ELF-1 (cell line): ENCODE results near the gene TANC1.

Source experiments
- DNase-seq: peaks from one replicate; pipeline ENCODE4 v3.0.0-alpha.2; 2016; ENCODE audit warnings: low read depth, low spot score

Gene TANC1

GRCh38 chr2:159157361-159158209 is 189.1 kb downstream of the TANC1 start:
- no peak for DNase-seq

DNA sequence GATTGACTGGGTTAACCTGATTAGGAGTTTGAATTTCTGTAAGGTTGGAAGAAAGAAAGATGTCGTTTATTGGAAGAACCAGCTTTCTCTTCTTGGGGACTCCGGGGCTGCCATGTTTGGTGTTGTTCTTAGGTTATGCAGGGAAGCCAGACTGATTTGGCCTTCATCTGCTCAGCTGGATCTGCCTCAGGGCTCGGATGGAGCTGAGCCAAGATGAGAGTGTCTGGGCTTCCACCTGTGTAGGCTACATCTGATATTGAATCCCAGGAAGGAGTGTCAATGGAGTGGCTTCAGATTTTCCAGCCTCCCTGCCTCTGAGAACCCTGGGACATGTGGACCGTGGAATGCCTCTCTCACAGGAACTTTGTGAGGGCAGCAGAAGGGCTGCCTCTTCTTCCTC is 192.0 kb downstream of the TANC1 start:
- DNase-seq: no peak

GRCh38 chr2:159160954-159161353 is 192.5 kb downstream of the TANC1 start:
- DNase-seq: no peak

DNA sequence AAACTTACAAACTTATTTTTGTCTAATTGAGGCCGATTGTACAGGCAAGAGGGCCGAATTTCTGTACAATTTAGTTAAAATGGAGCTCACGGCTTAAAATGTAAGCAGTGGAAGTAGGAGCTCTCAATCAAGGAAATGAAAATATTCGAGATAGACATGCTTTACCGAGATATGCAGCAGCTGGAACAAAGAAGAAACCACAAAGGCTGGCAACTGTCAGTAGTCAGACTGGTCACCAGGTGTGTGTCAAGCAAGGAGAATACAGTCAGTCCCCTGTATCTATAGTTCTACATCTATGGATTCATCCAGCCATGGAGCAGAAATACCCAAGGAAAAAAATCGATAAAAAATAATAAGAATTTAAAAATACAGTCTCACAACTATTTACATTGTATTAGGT is 195.5 kb downstream of the TANC1 start:
- no peak for DNase-seq

- DNase-seq: no peak
Observed at GRCh38 chr2:159164457-159164911, 196.0 kb downstream of the TANC1 start.

DNA sequence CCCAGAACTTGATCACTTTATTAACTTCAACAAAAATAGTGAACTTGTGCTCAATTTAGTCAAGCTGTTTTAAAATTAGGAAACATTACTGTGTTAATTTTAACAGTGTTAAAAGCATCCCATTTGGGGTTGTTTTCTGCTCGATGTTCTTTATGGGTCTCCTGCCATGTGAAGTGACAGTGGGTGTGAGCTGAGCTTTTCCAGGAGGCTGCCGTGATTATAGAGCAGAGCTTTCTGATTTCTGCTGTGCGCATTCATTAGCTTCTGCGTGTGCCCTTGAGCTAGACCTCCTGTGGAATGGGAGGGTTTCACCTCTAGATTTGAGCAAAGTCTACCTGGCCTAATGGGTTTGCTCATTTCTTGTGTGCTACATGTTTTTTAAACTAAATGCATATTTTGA is 196.6 kb downstream of the TANC1 start:
- no peak for DNase-seq

DNA sequence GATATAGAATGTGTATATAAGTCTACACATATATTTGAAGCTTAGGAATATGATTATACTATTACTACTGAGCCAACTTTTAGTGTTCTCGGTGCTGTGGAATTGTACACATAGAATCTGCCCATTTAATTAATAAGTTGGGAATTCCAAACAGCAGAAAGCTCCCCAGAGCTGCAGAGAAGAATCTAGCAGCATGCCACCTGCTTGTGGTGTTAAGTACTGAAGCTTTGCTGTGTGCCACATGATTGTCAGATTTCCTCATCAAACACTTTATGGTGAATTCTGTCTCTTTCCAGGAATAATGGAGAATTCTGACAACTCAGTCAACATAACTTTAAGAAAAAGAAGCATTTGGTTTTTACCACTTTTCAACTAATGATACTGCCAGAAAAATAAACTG is 200.3 kb downstream of the TANC1 start:
- no peak for DNase-seq

GRCh38 chr2:159169187-159169586 is 200.7 kb downstream of the TANC1 start:
- DNase-seq: no peak

- no peak for DNase-seq
Observed at GRCh38 chr2:159172403-159172802, 204.0 kb downstream of the TANC1 start.

DNA sequence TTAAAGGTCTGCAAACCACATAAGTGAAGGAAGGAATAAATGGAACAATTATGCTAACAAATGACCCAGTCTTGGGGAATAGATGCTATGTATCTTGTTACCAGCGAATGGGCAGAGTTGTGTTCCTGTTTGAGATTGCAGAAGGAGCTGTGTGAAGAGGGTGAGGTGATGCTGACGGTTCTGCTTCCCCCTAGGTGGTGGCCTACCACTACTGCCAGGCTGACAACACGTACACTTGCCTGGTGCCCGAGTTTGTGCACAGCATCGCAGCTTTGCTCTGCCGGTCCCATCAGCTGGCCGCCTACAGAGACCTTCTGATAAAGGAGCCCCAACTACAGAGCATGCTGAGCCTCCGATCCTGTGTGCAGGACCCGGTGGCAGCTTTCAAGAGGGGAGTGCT is 206.3 kb downstream of the TANC1 start:
- DNase-seq: no peak

DNA sequence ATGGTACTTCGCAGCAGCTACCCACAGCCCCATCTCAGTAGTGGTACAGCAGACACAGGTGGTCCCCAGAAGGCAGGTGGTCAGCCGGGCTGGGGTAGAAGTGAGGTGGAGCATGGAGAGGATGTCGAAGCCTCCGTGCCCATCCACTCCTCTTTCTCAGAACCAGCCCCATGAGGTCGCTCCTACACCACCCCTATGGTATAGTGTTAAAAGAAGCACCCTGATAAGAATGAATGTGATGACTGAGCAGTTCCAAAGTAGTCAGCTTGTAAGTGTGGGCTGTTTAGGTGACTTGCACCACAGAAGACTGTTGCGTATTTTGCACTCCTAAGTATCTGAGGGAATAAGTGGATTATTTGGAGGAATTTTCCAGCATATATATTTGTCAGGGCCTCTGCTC is 206.7 kb downstream of the TANC1 start:
- DNase-seq: no peak

DNA sequence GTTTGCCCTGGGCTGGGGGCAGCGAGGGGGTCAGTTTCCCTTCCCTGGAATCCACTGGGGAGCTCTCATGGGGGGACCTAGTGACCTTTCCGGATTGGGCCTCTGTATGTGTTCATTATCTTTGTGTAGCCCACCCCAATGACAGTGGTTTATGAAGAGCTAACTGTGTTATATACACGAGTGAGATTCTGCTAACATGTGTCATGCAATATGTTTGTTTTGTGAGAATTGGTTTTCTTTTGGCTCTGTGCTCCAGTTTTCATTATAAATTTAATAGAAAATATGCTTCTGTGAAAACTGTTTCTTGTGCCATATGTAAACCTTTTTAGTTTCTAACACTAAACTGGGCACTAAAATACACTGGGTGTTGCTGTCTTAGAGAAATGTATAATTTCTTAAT is 207.5 kb downstream of the TANC1 start:
- DNase-seq: no peak

DNA sequence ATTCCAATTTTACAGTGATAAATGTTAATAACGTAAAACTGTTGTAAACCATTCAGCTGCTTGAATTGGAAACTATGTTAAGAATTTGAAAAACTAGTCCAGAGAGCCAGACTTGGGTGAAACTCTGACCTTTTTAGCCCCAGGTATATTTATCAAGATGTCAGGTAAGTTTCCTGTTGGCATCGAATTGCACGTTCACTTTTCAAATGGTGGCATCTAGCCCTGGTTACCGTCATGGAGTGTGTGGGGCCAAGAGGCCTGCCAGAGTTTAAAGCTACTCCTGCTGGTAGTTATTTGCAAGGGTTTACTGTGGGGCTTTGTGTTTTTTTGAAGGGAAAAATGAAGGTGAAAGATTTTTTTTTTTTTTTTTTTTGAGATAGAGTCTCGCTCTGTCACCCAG is 208.1 kb downstream of the TANC1 start:
- peak; percentile 10 for DNase-seq

DNA sequence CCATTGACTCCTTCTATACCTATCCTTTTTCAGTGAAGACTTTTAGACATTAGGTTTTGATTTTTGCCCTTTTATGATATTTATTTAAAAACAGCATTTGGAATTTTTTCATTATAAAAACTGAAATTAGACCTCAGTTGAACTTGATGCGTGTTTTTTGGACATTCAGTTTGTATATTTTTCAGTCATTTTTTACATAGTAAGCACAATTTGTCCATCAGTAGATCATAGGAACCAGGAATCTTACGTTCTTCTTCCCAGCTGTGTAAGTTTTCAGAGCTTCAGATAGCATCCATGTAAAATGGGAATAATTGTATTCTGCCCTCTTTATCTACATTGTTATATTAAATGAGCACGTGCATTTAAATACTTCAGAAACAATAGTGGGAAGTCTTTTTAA is 208.9 kb downstream of the TANC1 start:
- DNase-seq: no peak

DNA sequence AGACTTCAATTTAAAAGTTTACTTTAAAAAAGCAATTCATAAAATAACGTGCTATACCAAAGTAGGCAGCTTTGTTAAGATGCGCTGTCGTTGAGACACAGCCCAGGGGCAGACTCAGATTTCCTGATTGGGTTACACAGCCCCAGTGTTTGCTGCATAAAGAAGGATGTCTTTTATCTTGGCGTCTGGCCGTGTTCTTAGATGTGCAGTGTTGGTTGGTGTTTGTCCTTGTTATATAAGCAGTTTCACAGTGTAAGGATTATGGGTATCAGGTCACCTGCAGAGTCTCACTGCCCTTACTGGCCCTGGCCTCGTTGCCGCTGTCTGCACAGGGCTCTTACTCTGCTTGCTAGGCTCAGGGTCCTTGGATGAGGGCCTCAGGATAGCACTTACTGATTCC is 209.5 kb downstream of the TANC1 start:
- no peak for DNase-seq

GRCh38 chr2:159179096-159179495 is 210.7 kb downstream of the TANC1 start:
- DNase-seq: no peak

- no peak for DNase-seq
Observed at GRCh38 chr2:159179696-159180095, 211.3 kb downstream of the TANC1 start.

DNA sequence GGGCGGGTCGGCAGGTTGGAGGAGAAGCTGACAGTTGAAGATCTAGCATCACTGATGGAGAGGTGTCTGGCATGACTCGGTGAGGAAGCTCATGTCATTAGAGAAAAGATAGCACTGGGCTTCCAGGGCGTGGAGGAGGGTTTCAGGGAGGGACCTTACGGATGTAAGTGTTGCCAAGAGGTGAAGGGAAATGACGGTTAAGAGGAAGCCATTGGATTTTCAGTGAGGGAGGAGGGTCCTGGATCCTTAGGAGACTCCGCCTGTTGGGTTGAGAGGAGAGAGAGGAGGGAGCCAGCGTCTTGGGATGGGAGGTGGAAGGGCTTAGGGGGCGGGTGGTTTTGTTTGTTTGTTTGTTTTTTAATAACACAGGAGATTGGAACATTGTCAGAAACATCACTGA is 214.9 kb downstream of the TANC1 start:
- DNase-seq: no peak

DNA sequence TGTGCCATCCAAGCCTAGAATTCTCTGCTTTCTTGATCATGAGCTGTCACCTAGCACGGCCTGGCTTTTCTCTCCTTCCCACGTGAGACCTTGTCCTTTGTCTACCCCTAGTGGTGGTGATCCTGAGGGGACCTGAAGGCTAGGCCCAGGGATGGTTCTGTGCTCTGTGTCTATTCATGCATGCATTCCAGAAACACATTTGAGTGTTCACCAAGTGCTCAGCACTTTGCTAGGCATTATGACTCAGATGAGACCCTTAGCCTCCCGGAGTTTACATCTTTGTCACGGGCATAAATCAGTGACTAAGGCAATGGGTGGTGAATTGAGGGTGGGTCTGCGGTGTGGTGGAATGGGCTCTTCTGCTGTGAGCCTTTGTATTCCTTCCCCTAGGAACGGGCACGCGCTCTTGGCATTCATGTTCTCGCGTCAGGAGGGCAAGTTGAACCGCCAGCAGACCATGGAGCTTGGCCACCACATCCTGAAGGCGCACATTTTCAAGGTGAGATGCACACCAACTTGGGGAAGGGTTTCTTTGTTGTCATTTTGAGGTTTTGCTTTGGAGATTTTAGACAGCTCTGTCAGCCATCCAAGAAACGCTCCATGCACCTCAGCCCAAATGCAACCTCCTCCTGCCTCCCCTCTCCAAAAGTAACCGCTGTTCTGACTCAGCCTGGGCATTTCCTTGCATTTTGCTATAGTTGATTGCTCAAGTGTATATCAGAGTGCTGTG is 217.1 kb downstream of the TANC1 start:
- peak; percentile 38 for DNase-seq

GRCh38 chr2:159186462-159186861 is 218.0 kb downstream of the TANC1 start:
- DNase-seq: no peak

DNA sequence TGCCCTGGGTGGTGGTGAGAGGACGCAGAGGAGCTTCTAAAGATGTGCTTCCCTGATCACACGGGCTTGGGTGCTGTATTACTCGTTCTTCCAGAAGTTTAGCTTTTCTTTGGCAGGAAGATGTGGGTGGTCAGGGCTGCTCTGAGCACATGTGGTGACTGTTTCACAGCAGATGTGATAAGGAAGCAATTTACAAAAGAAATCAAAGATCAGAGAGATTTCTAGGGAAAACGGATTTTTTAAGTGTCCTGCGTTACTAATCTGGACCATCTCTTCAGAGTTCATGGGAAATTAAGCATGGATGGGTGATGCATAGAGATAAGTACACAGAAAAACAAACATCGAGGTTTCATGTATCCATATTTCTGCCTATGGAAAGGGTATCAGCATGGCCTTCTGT is 218.7 kb downstream of the TANC1 start:
- DNase-seq: no peak

DNA sequence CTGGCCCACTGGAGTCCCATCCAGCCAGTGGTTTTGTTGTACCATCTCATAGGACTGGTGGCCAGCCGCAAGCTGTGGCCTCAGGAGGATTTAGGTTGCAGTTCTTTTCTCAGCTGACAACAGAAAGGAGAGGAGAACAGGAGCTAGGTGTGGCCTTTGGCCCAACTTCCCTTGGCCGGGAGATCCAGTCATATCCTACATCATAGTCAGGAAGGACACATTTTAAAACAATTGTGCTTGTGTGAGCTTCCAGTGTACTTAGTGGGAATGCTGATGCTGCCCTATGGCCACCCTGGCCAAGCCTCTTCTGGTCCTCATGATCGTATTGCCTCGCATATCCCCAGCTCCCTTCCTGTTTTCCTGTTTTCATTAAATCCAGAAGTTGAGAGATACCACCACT is 220.0 kb downstream of the TANC1 start:
- no peak for DNase-seq

DNA sequence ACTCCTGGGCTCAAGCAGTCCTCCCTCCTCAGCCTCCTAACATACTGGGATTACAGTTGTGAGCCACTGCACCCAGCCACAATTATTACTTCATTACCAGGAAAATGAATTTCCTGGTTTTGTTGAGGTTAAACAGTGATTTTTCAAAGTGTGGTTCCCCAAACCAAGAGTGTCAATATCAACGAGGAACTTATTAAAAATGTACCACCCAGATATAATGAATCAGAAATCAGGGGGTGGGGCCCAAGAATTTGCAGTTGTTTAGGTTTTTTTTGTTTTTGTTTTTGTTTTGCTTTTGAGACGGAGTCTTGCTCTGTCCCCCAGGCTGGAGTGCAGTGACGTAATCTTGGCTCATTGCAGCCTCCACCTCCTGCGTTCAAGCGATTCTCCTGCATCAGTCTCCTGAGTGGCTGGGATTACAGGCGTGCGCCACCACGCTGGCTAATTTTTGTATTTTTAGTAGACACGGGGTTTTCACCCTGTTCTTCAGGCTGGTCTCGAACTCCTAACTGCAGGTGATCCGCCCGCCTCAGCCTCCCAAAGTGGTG is 224.0 kb downstream of the TANC1 start:
- DNase-seq: no peak
